PC-3 (cell line): ENCODE data around the gene TRPV6.

Experiments
- CTCF ChIP-seq: fragments of 300-600 bp; sonication (generic); conservative IDR thresholded peaks from 2 replicates; pipeline ENCODE4 v1.5.1; 2017; ENCODE audit warnings: antibody characterized with exemption, low read depth, mild to moderate bottlenecking, low read length
- EZH2phosphoT487 ChIP-seq: fragments of 300-600 bp; sonication (generic); IDR thresholded peaks from 2 replicates; pipeline ENCODE4 v1.6.1; 2018; ENCODE audit warnings: mild to moderate bottlenecking, antibody characterized with exemption, low read length, borderline replicate concordance

- TF ChIP-seq CTCF (no peak), EZH2phosphoT487 (no peak)
These were observed 13.4 kb downstream of the TRPV6 start for GRCh38 chr7:142872106-142872675.
